Upper lobe of left lung (tissue), 6 donors: Measurements from ENCODE around the gene MT2A. TPM values are rescaled to one million over a fixed set of nuclear protein-coding genes. Genes with fewer than 3 reads are reported as not detected.

Experiments used
- ATAC-seq, 2 donors: fragments of 200-7000 bp; cut with Tn5 transposase; one replicate each; pipeline ENCODE4 v1.9.1; 2022; ENCODE audit warnings: mild to moderate bottlenecking in 2 of 2, moderate library complexity in 2 of 2; ENCODE audit not compliant: low FRiP score in 2 of 2
- DNase-seq, 2 donors: peaks; one replicate each; pipeline ENCODE4 v3.0.0-alpha.2; 2019 to 2020
- H3K27ac ChIP-seq, 4 donors: fragments of 200-600 bp; sonication (generic); one replicate each; pipeline ENCODE4 v1.5.1; 2016 to 2019
- H3K27me3 ChIP-seq, 4 donors: fragments of 200-600 bp; sonication (generic); one replicate each; pipeline ENCODE4 v1.5.1; 2017 to 2019
- H3K36me3 ChIP-seq, 4 donors: fragments of 200-600 bp; sonication (generic); one replicate each; pipeline ENCODE4 v1.5.1; 2016 to 2019
- H3K4me1 ChIP-seq, 4 donors: fragments of 200-600 bp; sonication (generic); one replicate each; pipeline ENCODE4 v1.5.1; 2018 to 2019
- H3K4me3 ChIP-seq, 4 donors: fragments of 200-600 bp; sonication (generic); one replicate each; pipeline ENCODE4 v1.5.1; 2017 to 2019; ENCODE audit warnings: mild to moderate bottlenecking in 2 of 4, moderate library complexity in 1 of 4
- H3K9me3 ChIP-seq, 4 donors: fragments of 200-600 bp; sonication (generic); one replicate each; pipeline ENCODE4 v1.5.1; 2018 to 2019
- CTCF ChIP-seq, 6 experiments: fragments of 450-650 bp in 4 of 6; fragments of 200-600 bp in 2 of 6; sonication (generic) in 2 of 6; IDR thresholded peaks; one replicate each; pipeline ENCODE4 v1.5.1; 2016 to 2019; ENCODE audit warnings: antibody characterized with exemption in 6 of 6
- EP300 ChIP-seq, 4 donors: sonication (generic); formaldehyde crosslinking; IDR thresholded peaks; one replicate each; pipeline ENCODE4 v1.5.1; 2017; ENCODE audit warnings: antibody characterized with exemption in 4 of 4, control low read depth in 2 of 4
- POLR2A ChIP-seq, 4 donors: fragments of 450-650 bp; IDR thresholded peaks; one replicate each; pipeline ENCODE4 v1.5.1; 2016 to 2017; ENCODE audit warnings: antibody characterized with exemption in 4 of 4, mild to moderate bottlenecking in 2 of 4
- POLR2AphosphoS5 ChIP-seq, 2 donors: sonication (generic); formaldehyde crosslinking; IDR thresholded peaks; one replicate each; pipeline ENCODE4 v1.5.1; 2017; ENCODE audit warnings: antibody characterized with exemption in 2 of 2
- WGBS, 2 donors: methylation state at CpG; one replicate each; pipeline ENCODE4 v1.1.5; 2017 to 2018; 5-methylcytosine and 5-hydroxymethylcytosine counted together
- total RNA-seq, 6 donors: library from RNA; depleted of rRNA in 4 of 6; stranded (reverse); fragments of >200 nt in 4 of 6; gene quantifications; one replicate each; pipeline versions ENCODE4 v1.1.0 to v1.2.1, GENCODE V29; 2016 to 2021
- donor health status: DM: no; HTN: no; CAD: no; lungs with moderate emphysema.
- donor health status: DM: no; HTN: yes; CAD: no; lungs with severe emphysema.

The MT2A gene
- total RNA-seq, 6 donors from 2014 or later, result 137 to 552 (median 338) TPM

GRCh38 chr16:56610017-56610608 is 1.7 kb downstream of the MT2A start:
- WGBS, 2 donors, result 26 to 29% methylated on average over 10 of the region's 10 CpGs

GRCh38 chr16:56610609-56611111 is 2.3 kb downstream of the MT2A start:
- ATAC-seq (no peak), DNase-seq (no peak)
- TF ChIP-seq EP300 (IDR thresholded peaks at IDR 0.05) (no peak), POLR2AphosphoS5 (IDR thresholded peaks at IDR 0.05) (no peak), POLR2A (IDR thresholded peaks at IDR 0.05) (no peak)
- peaks cover 31 to 54% (median 44%) of the 10 kb centered on the region in 4 donors for H3K4me1 ChIP-seq
- no peaks in the 10 kb centered on the region for H3K9me3 ChIP-seq
- H3K4me3 ChIP-seq, result peak overlapping the region in 3 of 4 donors; percentile 55 to 80 (median 73)
- no peaks in the 10 kb centered on the region for H3K36me3 ChIP-seq
- peak overlapping the region; percentile 91 to 98 (median 94) for H3K27ac ChIP-seq
- H3K27me3 ChIP-seq, result no peaks in the 10 kb centered on the region
- 44 to 56% methylated on average over 2 of the region's 2 CpGs for WGBS, 2 donors

More at GRCh38 chr16:56610017-56610608, 1.7 kb downstream of the MT2A start:
- Histone ChIP-seq H3K27me3 (no peaks in the 10 kb centered on the region), H3K27ac (peak overlapping the region; percentile 91 to 98 (median 94)), H3K4me3 (peak overlapping the region in 3 of 4 donors; percentile 55 to 80 (median 73)), H3K4me1 (peaks cover 36 to 60% (median 47%) of the 10 kb centered on the region in 4 donors), H3K36me3 (no peaks in the 10 kb centered on the region), H3K9me3 (no peaks in the 10 kb centered on the region)
- ATAC-seq (peak in 1 of 2 donors; percentile 38), DNase-seq (peak in 1 of 2 donors; percentile 72)
- peak in 3 of 4 donors; percentile 41 to 73 (median 46) for TF ChIP-seq POLR2A (IDR thresholded peaks at IDR 0.05)
- peak; percentile 97 to 99 for TF ChIP-seq POLR2AphosphoS5 (IDR thresholded peaks at IDR 0.05)
- peak; percentile 87 to 98 (median 94) for TF ChIP-seq EP300 (IDR thresholded peaks at IDR 0.05)
- TF ChIP-seq CTCF (IDR thresholded peaks at IDR 0.05), result no peak

- peak overlapping the region; percentile 91 to 98 (median 94) for H3K27ac ChIP-seq
- H3K4me1 ChIP-seq, result peaks cover 24 to 47% (median 37%) of the 10 kb centered on the region in 4 donors
- H3K4me3 ChIP-seq, result no peak overlapping the region
- no peaks in the 10 kb centered on the region for H3K36me3 ChIP-seq
- ATAC-seq (no peak), DNase-seq (peak in 1 of 2 donors; percentile 50)
- peak in 1 of 4 donors; percentile 2 for TF ChIP-seq EP300 (IDR thresholded peaks at IDR 0.05)
- peak; percentile 43 to 80 for TF ChIP-seq POLR2AphosphoS5 (IDR thresholded peaks at IDR 0.05)
- TF ChIP-seq CTCF (IDR thresholded peaks at IDR 0.05), result no peak
- TF ChIP-seq POLR2A (IDR thresholded peaks at IDR 0.05), result no peak
- 77 to 81% methylated on average over 2 of the region's 2 CpGs for WGBS, 2 donors
- no peaks in the 10 kb centered on the region for H3K27me3 ChIP-seq
- H3K9me3 ChIP-seq, result no peaks in the 10 kb centered on the region
Observed at GRCh38 chr16:56611281-56611833, 3.0 kb downstream of the MT2A start.

GRCh38 chr16:56613706-56614105 is 5.3 kb downstream of the MT2A start:
- Histone ChIP-seq H3K4me1 (peaks cover 28 to 44% (median 35%) of the 10 kb centered on the region in 4 donors), H3K9me3 (no peaks in the 10 kb centered on the region), H3K36me3 (no peaks in the 10 kb centered on the region), H3K27ac (no peak overlapping the region), H3K27me3 (no peaks in the 10 kb centered on the region), H3K4me3 (no peak overlapping the region)
- ATAC-seq (no peak), DNase-seq (no peak)
- TF ChIP-seq CTCF (IDR thresholded peaks at IDR 0.05) (no peak), POLR2A (IDR thresholded peaks at IDR 0.05) (no peak), POLR2AphosphoS5 (IDR thresholded peaks at IDR 0.05) (no peak), EP300 (IDR thresholded peaks at IDR 0.05) (no peak)

GRCh38 chr16:56614549-56614991 is 6.2 kb downstream of the MT2A start:
- H3K27ac ChIP-seq, result no peak overlapping the region
- no peaks in the 10 kb centered on the region for H3K27me3 ChIP-seq
- no peak for TF ChIP-seq POLR2AphosphoS5 (IDR thresholded peaks at IDR 0.05)
- TF ChIP-seq EP300 (IDR thresholded peaks at IDR 0.05), result no peak
- no peak for TF ChIP-seq CTCF (IDR thresholded peaks at IDR 0.05)
- no peak for TF ChIP-seq POLR2A (IDR thresholded peaks at IDR 0.05)
- no peak overlapping the region for H3K4me3 ChIP-seq
- H3K36me3 ChIP-seq, result no peaks in the 10 kb centered on the region
- H3K4me1 ChIP-seq, result peaks cover 28 to 37% (median 29%) of the 10 kb centered on the region in 4 donors
- H3K9me3 ChIP-seq, result no peaks in the 10 kb centered on the region
- ATAC-seq (no peak), DNase-seq (no peak)
